ENCODE data around the gene GPAM.
A peak's percentile ranks its signal among the peaks of the same experiment; 100 is the strongest.

The GPAM gene

DNA sequence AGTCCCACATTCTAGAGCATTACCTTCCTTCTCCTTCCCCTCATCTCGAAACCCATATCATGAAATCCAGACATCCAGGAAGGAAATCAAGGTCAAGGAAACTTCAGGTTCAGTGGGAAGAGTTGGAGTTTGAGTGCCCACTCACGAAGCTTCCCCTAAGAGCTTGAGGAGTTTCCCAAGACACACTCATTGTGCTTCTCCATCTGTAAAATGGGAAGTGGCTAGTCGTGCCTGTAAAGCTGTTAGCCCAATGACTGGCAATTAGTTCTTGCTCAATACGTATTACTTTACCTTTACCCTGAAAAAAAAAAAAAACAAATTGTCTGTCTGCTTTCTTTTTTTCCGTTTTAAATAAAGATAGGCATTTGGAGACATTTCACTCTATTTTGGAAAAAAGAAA, 42.3 kb downstream of the GPAM start:
- no peak for DNase-seq (ENCODE audit: extremely low read depth, low read depth)
- TF ChIP-seq, protein P1, sequence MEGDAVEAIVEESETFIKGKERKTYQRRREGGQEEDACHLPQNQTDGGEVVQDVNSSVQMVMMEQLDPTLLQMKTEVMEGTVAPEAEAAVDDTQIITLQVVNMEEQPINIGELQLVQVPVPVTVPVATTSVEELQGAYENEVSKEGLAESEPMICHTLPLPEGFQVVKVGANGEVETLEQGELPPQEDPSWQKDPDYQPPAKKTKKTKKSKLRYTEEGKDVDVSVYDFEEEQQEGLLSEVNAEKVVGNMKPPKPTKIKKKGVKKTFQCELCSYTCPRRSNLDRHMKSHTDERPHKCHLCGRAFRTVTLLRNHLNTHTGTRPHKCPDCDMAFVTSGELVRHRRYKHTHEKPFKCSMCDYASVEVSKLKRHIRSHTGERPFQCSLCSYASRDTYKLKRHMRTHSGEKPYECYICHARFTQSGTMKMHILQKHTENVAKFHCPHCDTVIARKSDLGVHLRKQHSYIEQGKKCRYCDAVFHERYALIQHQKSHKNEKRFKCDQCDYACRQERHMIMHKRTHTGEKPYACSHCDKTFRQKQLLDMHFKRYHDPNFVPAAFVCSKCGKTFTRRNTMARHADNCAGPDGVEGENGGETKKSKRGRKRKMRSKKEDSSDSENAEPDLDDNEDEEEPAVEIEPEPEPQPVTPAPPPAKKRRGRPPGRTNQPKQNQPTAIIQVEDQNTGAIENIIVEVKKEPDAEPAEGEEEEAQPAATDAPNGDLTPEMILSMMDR (IDR thresholded peaks at IDR 0.05; ENCODE audit: low read depth, low read length), result no peak

DNA sequence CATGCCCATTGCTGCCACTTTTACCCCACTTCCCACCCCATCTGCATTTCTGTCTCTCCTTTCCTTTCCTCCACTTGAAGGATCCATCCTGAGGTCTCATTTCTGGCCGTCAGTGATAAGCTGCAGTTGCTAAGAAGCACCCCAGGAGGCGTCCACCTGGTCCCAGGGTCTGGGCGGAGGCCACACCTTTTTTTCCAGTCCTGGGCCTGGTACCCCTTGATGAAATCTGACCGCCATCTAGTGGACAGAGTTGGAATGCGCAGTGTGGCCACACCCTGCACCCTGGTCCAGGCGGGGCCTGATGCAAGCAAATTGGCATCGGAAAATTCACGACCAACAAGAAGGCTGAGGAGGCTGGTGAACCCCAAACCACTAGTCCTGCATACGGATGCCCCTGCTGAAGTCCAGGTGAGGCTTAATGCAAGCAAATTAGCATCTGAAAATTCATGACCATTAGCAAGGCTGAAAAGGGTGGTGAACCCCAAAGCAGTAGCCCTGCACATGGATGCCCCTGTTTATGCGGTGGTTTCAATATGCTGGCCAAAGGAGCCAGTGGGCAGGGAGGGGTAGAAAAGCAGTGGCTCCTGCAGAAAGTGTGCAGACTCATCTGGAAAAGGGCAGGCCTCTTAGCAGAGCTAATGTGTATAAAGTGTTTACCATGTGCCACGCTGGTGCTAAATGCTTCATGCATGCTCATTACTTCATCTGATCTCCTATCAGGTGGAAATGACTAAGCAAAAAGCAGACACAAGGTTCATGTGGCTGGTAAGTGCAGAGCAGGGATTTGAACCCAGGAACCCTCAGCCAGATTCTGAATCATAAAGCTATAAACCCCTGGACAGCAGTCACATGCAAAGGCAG, 43.2 kb downstream of the GPAM start:
- peak; percentile 10 for DNase-seq (ENCODE audit: extremely low read depth, low read depth)

DNA sequence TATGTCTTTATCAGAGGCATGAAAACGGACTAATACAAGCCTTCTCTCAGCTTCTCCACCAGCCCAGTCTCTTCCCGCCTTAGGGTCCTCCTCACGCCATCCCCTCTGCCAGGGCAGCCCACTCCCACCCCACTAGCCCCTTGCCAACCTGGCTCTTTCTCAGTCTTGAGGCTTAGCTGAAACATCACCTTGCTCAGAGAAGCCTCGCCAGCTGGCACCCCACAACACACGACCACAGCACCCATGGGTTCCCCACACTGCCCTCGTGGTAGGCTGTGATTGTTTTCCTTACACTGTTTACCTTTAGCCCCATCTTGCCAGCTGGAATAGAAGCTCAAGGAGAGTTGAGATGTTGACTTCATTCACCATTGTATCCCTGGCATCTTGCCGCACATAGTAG, 44.4 kb downstream of the GPAM start:
- DNase-seq (ENCODE audit: extremely low read depth, low read depth), result no peak
- TF ChIP-seq, protein P1 (IDR thresholded peaks at IDR 0.05; ENCODE audit: low read depth, low read length), result no peak

More for the DNA sequence above, 43.2 kb downstream of the GPAM start:
- TF ChIP-seq, protein P1 (IDR thresholded peaks at IDR 0.05; ENCODE audit: low read depth, low read length), result peak; percentile 94

DNA sequence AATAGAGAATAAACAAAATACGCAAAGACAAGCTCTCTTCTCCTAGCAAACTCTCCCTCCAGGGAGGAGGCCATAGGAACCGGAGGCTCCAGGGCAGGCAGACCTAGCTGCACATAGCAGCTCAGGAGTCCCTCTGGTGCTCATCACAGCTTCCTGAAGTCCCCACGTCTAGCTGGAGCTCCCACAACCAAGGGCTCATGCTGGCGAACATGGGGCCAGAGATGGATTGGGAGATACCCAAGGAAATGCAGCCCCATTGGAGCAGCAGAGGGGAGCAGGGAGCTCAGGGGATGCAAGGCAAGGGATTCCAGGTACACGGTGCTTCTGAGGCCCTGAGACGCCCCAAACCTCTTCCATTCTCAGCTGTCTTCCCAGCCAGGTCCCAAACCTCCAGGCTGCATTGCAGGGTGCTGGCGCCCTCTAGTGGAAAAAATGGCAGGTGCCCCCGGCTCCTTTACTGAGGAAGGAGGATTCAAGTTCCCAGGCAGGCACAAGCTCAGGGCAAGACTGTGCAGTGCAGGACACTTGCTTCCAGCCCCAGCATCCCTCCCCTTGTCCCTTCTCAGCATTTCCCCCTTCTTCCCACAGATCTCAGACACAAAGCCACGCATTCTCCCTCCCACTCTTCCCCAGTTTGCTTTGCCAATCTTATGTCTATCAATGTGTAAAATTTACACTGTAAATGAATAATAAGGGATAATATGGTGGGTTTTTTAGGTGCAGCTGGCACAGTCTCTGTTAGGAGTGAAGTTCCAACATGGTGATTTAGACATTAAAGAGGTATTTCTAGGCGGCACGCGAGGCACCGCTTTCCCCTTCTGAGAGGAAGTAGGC, 46.2 kb downstream of the GPAM start:
- TF ChIP-seq, protein P1 (IDR thresholded peaks at IDR 0.05; ENCODE audit: low read depth, low read length), result peak; percentile 96
- DNase-seq (ENCODE audit: extremely low read depth, low read depth), result peak; percentile 23

DNA sequence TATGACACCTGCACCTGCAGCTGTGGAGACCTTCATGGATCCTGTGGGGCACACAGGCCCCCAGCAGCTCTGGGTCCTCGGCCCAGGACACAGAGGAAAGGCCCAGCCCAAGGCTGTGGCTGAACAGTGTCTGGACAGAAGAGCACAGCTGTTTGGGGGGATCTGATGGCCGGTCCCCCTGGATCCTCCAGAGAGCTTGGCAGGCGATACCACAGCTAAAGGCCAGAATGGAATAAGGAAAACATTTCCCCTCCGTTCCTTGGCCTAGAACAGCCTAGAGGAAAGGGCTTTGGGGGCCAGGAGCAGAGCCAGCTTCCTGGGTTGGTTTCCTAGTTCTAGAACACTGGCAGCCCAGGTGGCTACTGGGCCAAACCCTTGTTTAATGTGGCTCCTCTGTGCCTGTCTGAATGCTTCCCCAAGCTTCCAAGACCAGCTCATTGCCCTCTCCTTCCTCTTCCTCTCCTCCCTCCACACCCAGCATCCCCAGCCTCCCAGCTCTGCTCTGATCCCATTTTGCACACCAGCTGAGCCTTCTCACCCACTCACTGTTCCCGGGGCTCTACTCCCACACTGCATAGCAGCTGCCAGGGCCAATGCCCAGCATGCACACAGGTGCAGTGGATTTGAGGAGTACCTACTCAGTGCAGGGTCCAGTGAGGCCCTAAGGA, 46.9 kb downstream of the GPAM start:
- DNase-seq (ENCODE audit: extremely low read depth, low read depth), result no peak
- TF ChIP-seq, protein P1 (IDR thresholded peaks at IDR 0.05; ENCODE audit: low read depth, low read length), result no peak

DNA sequence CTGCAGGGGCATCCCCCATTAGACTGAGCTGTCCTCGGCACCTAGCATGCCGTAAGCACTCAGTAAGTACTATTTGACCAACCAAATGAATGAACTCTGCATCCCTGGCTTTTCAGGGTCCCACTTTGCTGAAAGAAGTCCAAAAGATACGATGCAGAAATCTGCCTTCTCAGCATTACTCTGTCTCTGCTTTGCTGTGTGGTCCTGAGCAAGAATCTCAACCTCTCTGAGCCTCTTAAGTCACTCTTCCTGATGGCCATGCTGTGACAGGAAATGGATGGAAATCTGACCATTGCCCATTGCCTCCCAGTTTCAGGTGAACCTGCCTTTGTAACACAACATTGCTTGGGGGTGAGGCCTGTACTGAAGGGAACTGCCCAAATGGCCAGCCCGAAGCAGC, 48.0 kb downstream of the GPAM start:
- no peak for DNase-seq (ENCODE audit: extremely low read depth, low read depth)

More for the DNA sequence above, 48.0 kb downstream of the GPAM start:
- TF ChIP-seq, protein P1 (IDR thresholded peaks at IDR 0.05; ENCODE audit: low read depth, low read length), result no peak
